Measurements from ENCODE around the gene NBPF3.

GRCh38 chr1:21490774-21491487, 51.0 kb downstream of the NBPF3 start:
- TF ChIP-seq TAF1 (IDR thresholded peaks at IDR 0.05; ENCODE audit: borderline replicate concordance, insufficient read depth, low read length) (no peak), FOXP2 (optimal IDR thresholded peaks at IDR 0.05; ENCODE audit: borderline replicate concordance, extremely low read depth, extremely low read length, insufficient read depth) (no peak), POLR2AphosphoS5 (IDR thresholded peaks at IDR 0.05; ENCODE audit: low read depth, low read length) (no peak)

Data from PFSK-1 (cell line).